HG02943 (cell line): Measurements from ENCODE around the gene CT47C1.

Experiments
- ATAC-seq: cut with Tn5 transposase; IDR thresholded peaks from one replicate; pipeline ENCODE4 v1.9.1; 2021; ENCODE audit warnings: mild to moderate bottlenecking, low read depth, moderate library complexity; ENCODE audit not compliant: unreplicated experiment

CT47C1 gene

DNA sequence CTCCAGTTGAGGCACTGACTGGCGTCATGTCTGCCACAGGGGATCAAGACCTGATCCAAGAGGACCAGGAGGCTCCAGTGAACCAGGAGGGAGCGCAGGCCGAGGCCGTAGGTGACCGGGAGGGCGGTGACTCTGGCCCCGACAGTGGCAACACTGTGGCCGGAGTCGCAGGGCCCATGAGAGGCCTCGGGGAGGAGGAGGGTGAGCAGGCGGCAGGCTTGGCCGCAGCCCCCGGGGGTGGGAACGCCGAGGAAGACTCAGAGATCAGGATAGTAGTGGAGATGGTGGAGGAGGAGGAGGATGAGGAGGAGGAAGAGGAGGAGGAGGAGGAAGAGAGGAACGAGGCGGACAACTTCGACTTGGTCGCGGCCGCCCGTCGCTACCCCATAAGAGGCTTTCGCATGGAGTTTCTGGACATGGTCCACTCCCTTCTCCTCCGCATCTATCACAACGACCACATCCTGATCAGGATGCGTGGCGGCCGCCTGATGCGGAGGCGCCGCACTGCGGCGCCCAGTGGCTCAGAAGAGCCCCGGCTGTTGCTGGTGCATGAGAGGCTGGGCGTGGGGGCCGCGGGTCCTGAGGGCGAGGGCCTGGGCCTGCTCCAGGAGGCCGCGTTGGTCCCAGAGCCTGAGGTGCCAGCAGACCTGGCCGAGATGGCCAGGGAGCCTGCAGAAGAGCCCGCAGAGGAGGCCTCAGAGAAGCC lies 560 bp downstream of the CT47C1 start:
- no peak for ATAC-seq

DNA sequence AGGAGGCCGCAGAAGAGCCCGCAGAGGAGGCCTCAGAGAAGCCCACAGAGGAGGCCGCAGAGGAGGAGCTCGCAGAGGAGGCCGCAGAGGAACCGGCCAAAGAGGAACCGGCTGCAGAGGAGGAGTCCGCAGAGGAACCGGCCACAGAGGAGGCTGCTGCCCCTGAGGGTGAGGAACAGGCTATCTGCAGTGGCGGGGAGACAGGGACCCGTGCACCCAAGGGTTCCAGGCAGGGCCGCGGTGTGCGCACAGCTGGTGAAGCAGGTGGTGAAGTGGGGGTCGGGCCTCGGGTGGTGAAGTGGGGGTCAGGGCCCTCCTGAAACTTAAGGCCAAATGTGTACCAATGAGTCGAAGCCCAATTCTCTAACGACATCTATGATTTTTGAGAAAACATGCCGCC lies 1.1 kb downstream of the CT47C1 start:
- no peak for ATAC-seq

DNA sequence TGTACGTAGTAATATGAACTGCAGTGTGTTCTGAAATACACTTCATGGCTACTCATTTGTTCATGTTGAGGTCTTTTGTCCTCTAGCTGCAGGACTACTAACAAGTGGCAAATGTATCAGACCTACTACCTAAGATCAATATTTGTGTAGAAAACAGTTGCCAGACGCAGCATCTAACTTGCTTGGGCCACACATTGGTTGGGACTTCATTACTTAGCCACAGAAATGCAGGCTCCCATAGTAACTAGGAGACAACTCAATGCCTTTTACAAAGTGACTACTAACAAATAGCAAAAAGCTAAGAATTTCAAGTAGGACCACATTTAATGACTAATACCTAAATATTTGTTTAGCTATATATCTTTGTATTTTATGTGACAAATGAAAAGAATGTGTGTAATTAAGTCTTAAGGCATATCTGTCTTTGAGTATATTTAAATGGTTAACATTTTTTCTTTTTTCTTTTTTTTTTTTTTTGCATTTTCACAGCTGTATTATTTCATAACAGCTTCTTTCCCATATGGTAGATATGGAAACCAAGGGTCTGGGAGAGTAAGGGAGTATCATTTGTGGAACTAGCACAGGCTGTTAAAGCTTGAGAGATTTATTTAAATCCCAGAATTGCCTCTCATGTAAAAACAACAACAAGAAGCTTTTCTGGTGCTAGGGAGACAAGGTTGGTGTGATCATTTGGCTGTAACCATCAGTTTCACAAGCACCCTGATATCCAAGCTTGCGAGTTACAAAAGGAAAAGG lies 2.7 kb downstream of the CT47C1 start:
- ATAC-seq: no peak

DNA sequence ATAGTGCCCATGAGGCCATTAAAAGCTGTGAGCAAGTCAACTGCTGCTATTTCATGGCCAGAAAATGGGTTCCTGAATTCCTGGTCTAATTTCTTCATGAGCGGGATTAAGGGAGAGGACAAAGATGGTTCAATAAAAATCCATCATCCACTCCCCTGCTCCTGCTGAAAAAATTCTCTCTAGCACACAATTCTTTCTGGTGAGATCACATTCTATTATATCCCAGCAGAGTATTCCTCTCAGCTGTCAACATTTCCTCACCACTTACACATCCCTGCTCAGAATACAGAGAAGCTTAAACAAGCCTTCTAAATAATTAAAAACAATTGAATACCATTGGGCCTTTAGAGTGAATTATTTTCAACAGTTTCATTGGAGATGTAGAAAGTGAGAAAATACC lies 9.5 kb downstream of the CT47C1 start:
- ATAC-seq: no peak

DNA sequence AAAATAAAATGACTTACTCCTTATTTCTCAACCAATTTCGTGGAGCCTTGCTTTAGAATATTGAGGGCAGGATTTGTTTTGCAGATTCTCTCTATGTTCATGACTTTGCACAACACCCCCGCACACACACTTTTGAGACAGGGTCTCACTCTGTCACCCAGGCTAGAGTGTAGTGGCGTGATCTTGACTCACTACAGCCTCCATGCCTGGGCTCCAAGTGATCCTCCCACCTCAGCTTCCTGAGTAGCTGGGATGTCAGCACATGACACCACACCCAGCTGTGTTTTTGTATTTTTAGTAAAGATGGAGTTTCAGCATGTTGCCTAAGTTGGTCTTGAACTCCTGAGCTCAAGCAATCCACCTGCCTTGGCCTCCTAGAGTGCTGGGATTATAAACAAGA lies 12.0 kb downstream of the CT47C1 start:
- no peak for ATAC-seq

DNA sequence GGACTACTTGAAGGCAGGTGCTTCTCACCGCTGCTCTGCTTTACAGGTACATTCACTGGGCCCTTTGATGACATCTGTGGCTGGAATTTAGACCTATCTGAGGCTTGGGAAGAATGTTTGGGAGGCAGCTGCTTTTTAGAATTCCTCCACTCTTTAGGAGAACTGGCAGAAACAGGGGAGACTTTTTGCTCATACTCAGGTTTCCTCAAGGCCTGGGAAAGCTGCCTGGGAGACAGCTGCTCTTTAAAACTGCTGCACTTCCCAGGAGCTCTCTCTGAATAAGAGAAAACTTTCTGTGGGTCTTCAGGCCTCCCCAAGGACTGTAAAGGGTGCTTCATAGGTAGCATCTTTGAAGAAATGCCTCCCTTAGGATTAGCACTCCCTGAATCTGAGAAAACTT lies 14.3 kb downstream of the CT47C1 start:
- no peak for ATAC-seq

DNA sequence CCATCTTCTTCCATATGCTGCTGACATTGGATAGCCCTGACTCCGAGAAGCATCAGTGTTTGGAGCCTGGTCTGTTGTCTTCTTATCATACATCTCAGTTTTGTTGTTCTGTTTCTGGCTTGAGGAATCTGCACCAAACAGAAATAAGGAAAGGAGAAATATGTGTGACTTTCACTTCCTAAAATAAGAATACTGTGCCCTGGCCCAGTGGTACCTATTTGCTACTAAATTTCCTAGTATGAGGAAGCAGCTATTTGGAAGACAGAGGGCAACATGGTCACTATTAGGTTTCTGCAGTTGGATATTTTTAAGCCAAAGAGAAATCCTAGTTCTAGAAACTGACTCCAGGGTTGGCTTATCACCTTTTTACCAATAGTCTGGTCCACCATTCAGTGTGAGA lies 16.8 kb downstream of the CT47C1 start:
- ATAC-seq: no peak

DNA sequence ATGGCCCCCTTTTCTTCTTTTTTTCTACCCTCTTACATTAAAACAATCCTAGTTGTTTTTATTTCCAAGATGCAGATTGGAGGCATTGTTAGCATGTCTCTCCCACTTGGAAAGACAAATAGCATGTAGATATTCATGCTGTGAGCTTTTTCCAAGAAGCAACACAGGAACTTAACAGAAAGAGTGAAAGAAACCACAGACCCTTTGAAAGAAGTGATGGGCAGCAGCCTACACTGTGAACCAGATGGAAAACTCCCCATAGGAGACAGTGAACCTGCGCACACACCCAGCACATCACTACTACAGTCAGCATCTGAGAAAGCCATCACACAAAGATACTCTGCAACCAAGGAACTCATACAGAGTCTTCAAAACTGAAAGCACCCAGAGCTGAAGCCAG lies 17.8 kb downstream of the CT47C1 start:
- no peak for ATAC-seq

DNA sequence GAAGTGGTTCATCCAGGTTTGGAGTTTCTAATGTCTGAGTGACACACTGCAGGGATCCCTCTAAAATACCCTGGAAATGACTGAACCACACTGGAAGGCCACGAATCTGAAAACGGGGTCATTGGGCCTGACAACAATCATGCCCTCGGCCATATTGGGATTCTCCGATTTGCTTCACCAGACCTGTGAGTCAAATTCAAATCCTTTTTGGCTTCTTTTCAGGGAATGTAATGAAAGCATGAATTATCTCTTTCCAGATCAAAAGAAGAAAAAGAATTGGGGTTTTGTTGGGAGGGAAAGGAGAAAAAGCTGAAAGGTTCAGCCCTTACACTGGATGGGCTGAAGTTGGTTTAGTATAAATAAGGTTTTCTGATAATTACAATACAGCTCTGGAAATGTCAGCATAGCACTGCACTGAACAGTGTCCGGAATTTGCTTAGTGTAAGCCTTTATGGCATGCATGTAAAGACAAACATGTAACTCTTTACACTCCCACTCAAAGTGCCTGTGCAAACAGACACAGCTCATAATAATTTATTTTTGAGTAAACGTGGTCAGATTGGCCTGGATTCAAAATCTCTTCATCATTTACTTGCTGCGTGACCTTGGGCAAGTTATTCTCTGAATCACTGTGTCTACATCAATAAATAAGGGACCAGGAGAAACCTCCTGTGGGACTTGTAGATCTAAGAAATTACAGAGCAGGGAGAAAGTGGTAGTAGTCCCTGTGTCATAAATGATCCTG lies 21.4 kb downstream of the CT47C1 start:
- ATAC-seq: no peak

DNA sequence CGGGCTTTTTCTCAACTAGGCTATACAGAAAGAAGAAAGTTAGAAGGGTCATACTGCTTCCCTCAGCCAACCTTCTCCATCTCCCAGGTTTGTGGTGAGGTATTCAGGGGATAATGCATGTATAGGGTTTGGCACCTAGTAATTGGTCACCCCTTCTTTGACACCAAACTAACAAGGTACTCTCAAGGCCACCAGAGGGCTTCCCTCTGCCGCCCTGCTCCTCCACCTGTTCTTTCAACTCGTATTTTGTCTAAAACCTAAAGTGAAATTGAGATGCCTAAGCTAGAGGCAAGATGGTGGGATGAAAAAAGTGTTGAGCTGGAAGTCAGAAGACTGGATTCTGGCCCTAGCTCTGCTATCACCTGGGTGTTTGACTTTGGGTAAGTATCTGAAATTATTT lies 22.0 kb downstream of the CT47C1 start:
- ATAC-seq: no peak

DNA sequence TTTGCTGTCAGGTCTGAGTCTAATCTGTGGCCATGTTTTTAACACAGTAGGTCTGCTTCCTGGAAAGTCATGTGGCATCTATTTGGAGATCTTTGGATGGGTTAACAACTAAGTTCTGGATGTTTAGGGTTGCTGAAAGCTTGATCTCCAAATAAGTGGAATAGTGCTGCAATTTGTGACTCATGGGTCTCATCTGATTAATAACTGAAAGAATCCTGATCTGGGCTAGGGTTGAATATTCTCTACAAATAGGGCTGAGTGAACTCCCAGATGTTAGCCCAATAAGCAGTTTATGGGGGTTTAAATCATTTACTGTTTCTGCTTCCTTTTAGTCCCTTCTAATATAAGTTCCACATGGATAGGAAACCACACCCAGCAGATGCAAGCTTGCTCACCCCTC lies 23.1 kb downstream of the CT47C1 start:
- no peak for ATAC-seq

DNA sequence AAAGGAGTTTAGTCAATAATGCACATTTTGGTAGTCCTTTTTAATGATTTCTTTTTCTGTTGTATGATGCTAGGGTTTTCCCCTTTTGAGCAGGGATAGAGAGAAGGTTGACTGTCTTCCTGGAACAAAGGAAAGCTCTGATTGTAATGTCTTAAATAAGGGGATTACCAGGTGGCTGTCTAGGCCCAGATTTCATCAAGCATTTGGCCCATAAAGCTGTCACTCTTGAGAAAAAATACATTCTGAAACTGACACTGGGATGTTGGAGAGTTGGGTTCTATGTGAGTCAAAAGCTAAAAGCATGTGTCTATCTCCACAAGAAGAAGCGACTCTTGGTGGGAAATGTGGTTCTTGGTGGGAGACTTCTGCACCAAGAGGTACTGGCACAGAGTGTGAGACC lies 28.4 kb downstream of the CT47C1 start:
- ATAC-seq: no peak

DNA sequence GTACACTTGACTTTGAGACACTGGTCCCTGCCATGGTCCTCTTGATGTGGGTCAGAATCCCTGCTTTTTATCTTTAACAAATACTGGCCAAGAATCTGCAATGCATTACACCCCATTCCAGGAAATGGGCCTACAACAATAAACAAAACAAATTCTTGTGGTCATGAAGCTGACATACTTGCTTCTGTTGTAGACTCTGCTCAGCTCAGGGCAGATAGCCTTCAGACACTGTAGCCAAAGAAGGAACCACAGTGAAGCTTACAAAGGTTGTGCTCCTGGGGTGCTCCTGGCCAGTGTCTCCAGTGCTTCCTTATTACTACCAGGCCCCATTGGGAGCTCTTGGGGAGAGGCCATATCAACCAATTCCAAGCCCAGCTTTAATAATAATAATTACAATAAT lies 33.0 kb downstream of the CT47C1 start:
- ATAC-seq: no peak

DNA sequence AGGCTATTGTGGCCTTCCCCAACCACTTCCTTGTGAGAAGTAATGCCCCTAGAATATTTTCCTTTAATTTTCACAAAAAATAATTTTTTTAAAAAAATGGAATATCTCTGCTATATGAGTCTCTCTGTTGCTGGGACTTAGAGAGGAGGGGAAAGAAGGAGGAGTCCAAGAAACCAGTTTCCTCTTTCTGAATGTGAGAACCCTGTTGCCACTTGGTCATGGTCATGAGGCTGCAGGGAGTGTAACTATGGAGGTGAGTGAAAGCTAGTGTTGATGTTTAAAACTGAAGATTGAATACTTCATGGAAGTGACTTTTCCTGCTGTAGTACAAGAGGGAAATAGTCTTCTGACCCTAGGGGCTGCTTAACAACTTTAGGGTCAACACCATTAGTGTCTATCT lies 34.4 kb downstream of the CT47C1 start:
- no peak for ATAC-seq

DNA sequence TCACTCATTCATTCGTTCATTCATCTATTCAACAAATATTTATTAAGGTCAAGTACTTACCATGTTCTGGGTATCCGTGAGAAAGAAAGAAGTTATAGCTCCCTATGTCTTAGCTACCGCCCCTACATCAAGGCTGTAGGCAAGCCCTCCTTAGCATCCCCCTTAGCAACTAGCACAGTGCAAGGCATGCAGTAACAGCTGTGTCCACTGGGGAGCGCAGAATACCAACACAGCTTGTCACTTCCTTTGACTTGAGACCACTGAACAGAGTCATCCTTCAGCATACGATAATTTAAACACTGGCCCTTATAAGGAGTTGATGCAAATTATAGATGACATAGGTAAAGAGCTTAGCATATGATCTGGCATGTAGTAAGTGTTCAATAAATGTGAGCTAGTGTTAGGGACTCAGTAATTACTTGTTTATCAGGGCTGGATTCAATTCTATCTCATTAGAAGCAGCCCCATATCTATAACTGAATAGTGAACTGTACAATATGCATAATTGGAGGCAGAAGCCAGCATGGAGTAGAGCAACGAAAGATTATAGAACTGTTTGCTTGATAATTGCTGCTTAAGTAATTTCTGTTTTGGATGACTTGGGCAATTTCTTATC lies 46.1 kb downstream of the CT47C1 start:
- peak; percentile 80 for ATAC-seq

DNA sequence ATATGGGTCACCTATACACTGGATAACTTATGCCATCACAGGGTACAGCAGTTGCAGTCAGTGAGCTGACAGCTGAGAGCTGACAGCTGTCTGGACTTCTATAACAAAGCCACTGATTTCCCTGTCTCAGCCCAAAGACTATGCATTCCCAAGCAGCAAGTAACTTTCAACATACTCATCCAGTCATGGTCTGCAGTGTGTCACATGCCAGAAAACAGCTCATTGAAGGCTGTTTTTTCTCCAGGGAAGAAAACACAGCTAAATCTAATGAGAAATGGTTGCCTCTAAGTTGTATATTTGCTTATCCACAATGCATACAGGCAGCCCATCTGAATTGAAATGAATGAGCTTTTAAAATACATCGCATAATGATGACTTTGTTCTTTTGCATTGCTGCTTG lies 48.5 kb downstream of the CT47C1 start:
- ATAC-seq: no peak
